Fibroblast of lung (primary cell): ENCODE results near the gene MYD88.
A peak's percentile ranks its signal among the peaks of the same experiment; 100 is the strongest.

Experiments used
- CTCF ChIP-seq, 2 donors: IDR thresholded peaks in 1 of 2; conservative IDR thresholded peaks in 1 of 2; 1 replicate in 1 of 2; 2 replicates in 1 of 2; pipeline ENCODE4 v1.5.1; 2011 to 2012; ENCODE audit warnings: low read length in 2 of 2, control low read depth in 1 of 2, inconsistent platforms in 1 of 2, low read depth in 1 of 2, mild to moderate bottlenecking in 1 of 2
- EZH2 ChIP-seq: IDR thresholded peaks from 2 replicates; pipeline ENCODE4 v1.5.1; 2012; ENCODE audit warnings: low read length, control low read depth, mild to moderate bottlenecking; ENCODE audit errors: missing control alignments

GRCh38 chr3:38150780-38151528 lies 12.5 kb downstream of the MYD88 start:
- TF ChIP-seq CTCF (conservative IDR thresholded peaks at IDR 0.05 in 1 of 2, IDR thresholded peaks at IDR 0.05 in 1 of 2; ENCODE audit: low read depth in 1 of 2, low read length in 2 of 2) (peak in 1 of 2 donors; percentile 12), EZH2 (no peak)
